Measurements from ENCODE around the gene RELN. TPM values are rescaled to one million over a fixed set of nuclear protein-coding genes. Genes with fewer than 3 reads are reported as not detected.

Gene RELN
- 0.03 to 0.13 TPM in 2 of 5 replicates, not detected in the others for total RNA-seq (2022; extraction: Qiagen RNA extraction; ENCODE audit: low read depth)

DNA sequence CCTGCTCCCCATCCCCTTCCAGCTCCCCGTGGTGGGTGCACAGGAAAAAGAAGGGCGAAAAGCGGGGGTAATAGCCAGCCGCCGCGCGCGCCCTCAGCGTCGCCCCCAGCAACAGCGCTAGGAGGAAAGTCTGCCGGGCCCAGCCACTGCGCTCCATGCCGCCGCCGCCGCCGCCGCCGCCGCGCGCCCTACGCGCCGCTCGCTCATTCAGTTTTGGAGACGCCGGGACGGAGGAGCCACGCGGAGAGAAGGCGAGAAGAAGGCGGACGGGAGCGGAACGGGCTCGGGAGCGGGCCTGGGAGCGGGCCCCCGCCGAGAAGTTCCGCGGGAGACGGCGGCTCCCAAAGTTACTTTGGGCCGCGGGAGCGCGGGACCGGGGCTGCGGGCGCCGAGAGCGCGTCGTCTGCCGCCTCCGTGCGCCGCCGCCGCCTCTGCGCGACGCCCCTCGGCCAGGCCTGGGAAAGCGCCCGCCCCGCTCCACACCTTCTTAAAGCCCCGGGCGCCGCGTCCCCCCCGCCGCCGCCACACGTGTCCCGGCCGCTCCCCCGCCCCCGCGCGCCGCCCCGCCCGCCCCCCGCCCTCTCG is at the start of gene RELN:
Gene RELN, minus strand, starts transcription at position 459 of the 585 bp plus-strand sequence. Its CDS starts 302 bp downstream, at position 157.

DNA sequence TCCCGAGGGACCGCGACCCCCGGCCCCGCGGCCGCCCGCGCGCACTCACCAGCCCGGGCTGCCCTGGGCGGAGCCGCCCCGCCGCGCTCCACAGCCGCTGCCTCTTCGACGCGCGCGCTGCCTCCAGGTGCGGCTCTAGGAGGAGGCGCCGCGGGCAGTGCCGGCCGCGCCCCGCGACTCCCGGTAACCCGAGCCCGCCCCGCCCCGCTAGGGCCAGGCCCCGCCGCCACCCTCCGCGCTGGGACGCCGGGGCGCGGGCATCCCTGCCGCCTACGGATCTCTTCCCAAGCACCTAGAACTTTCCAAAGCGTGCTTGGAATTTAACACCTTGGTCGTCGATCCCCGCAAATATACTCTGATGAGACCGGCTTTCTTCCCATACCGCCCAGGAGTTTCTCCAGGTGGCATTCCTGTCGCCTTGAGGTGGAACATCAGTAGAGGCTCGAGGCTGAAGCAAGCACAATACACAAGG is 543.4 kb downstream of the RELN start, which contains the start of gene SLC26A5:
Gene SLC26A5, minus strand, starts transcription at position 159 of the 472 bp plus-strand sequence. CDS start 24,693 bp downstream, outside the sequence.

Other genes with a start within 250 kb of the RELN start
- 22.8 to 32.8 TPM (median 32.5 TPM) in 5 replicates for gene ORC5, start 218.4 kb upstream of the RELN start, total RNA-seq (2022; extraction: Qiagen RNA extraction; ENCODE audit: low read depth)

All from A549 treated with DMSO at 1 μM for 4 hours (cell line).